Breast epithelium (tissue), 4 donors: ENCODE data around the gene ACBD7. TPM values are rescaled to one million over a fixed set of nuclear protein-coding genes. Genes with fewer than 3 reads are reported as not detected.

ENCODE experiments used
- DNase-seq, 2 donors: peaks; one replicate each; pipeline ENCODE4 v3.0.0-alpha.2; 2019; ENCODE audit warnings: low spot score in 2 of 2
- H3K27ac ChIP-seq, 2 donors: fragments of 200-600 bp; sonication (generic) in 1 of 2; one replicate each; pipeline ENCODE4 v1.5.1; 2016 to 2019; ENCODE audit warnings: mild to moderate bottlenecking in 1 of 2
- H3K27me3 ChIP-seq, 2 donors: fragments of 200-600 bp; sonication (generic) in 1 of 2; one replicate each; pipeline versions ENCODE4 v1.5.1 to v1.6.0; 2017 to 2019; ENCODE audit warnings: control low read depth in 1 of 2, mild to moderate bottlenecking in 1 of 2
- H3K36me3 ChIP-seq: fragments of 200-600 bp; one replicate; pipeline ENCODE4 v1.5.1; 2019
- H3K4me1 ChIP-seq, 2 donors: fragments of 200-600 bp; sonication (generic); one replicate each; pipeline ENCODE4 v1.5.1; 2016 to 2019; ENCODE audit warnings: control low read depth in 1 of 2
- H3K4me3 ChIP-seq, 3 donors: fragments of 200-600 bp; sonication (generic); 1 replicate in 2 of 3; 2 replicates in 1 of 3; pipeline ENCODE4 v1.5.1; 2016 to 2019; ENCODE audit warnings: mild to moderate bottlenecking in 3 of 3, moderate library complexity in 2 of 3
- H3K9me3 ChIP-seq, 2 donors: fragments of 200-600 bp; sonication (generic) in 1 of 2; one replicate each; pipeline ENCODE4 v1.5.1; 2016 to 2019; ENCODE audit warnings: control low read depth in 1 of 2
- CTCF ChIP-seq, 3 donors: fragments of 450-650 bp; IDR thresholded peaks; one replicate each; pipeline ENCODE4 v1.5.1; 2016 to 2017; ENCODE audit warnings: antibody characterized with exemption in 3 of 3, mild to moderate bottlenecking in 3 of 3, moderate library complexity in 3 of 3
- POLR2A ChIP-seq: fragments of 450-650 bp; IDR thresholded peaks from one replicate; pipeline ENCODE4 v1.6.1; 2016; ENCODE audit warnings: antibody characterized with exemption, mild to moderate bottlenecking, moderate library complexity
- POLR2AphosphoS5 ChIP-seq, 3 donors: sonication (generic); formaldehyde crosslinking; IDR thresholded peaks; one replicate each; pipeline ENCODE4 v1.6.1; 2017; ENCODE audit warnings: antibody characterized with exemption in 3 of 3
- intact Hi-C: fragments of 100-400 bp; cut with DNase I; formaldehyde crosslinking; loops from one replicate; pipeline ENCODE4 v1.15.1; 2023; ENCODE audit warnings: low total_unique reads
- total RNA-seq, 3 donors: library from RNA; depleted of rRNA; stranded (reverse); fragments of >200 nt; gene quantifications; one replicate each; pipeline ENCODE4 v1.1.0, GENCODE V29; 2016

The ACBD7 gene
- 1 to 10 TPM in 2 of 3 donors, not detected in 1; 1.0 to 1.1 TPM for total RNA-seq

- intact Hi-C loops, result no loop called here
- DNase-seq, result peak; percentile 69 to 72
- no peak for TF ChIP-seq POLR2AphosphoS5 (IDR thresholded peaks at IDR 0.05)
- TF ChIP-seq POLR2A, result no peak
- TF ChIP-seq CTCF (IDR thresholded peaks at IDR 0.05), result peak; percentile 35 to 75 (median 53)
- Histone ChIP-seq H3K36me3 (no peaks in the 10 kb centered on the region), H3K9me3 (no peaks in the 10 kb centered on the region), H3K27me3 (no peaks in the 10 kb centered on the region), H3K27ac (peak within 1 kb of the TSS in 1 of 2 donors; percentile 30), H3K4me1 (peaks cover 0 to 2% of the 10 kb centered on the region in 2 donors), H3K4me3 (peak within 1 kb of the TSS; percentile 45 to 88 (median 66))
These were observed at the start of gene ACBD7 for GRCh38 chr10:15088428-15089261. Gene ACBD7 (minus strand): TSS chr10:15088776. CDS start chr10:15088728, 48 bp downstream.

- Histone ChIP-seq H3K4me3 (no peak overlapping the region), H3K27ac (no peak overlapping the region), H3K4me1 (no peaks in the 10 kb centered on the region), H3K36me3 (peaks cover 6% of the 10 kb centered on the region), H3K27me3 (no peaks in the 10 kb centered on the region), H3K9me3 (no peaks in the 10 kb centered on the region)
- intact Hi-C loops, result no loop called here
- no peak for DNase-seq
- TF ChIP-seq CTCF (IDR thresholded peaks at IDR 0.05) (no peak), POLR2A (no peak), POLR2AphosphoS5 (IDR thresholded peaks at IDR 0.05) (no peak)
These were observed 49.1 kb upstream of the ACBD7 start for GRCh38 chr10:15137636-15138035.

- H3K27ac ChIP-seq, result no peak overlapping the region
- H3K9me3 ChIP-seq, result no peaks in the 10 kb centered on the region
- peaks cover 6% of the 10 kb centered on the region for H3K36me3 ChIP-seq
- intact Hi-C loops, result no loop called here
- no peak overlapping the region for H3K4me3 ChIP-seq
- no peaks in the 10 kb centered on the region for H3K27me3 ChIP-seq
- DNase-seq, result no peak
- H3K4me1 ChIP-seq, result no peaks in the 10 kb centered on the region
- TF ChIP-seq CTCF (IDR thresholded peaks at IDR 0.05) (no peak), POLR2A (no peak), POLR2AphosphoS5 (IDR thresholded peaks at IDR 0.05) (no peak)
These were observed 48.4 kb upstream of the ACBD7 start for GRCh38 chr10:15137036-15137359.

- intact Hi-C loops, result no loop called here
- H3K9me3 ChIP-seq, result no peaks in the 10 kb centered on the region
- peaks cover 6% of the 10 kb centered on the region for H3K36me3 ChIP-seq
These were observed 47.8 kb upstream of the ACBD7 start for GRCh38 chr10:15136129-15137035.

More at GRCh38 chr10:15136129-15137035, 47.8 kb upstream of the ACBD7 start:
- Histone ChIP-seq H3K4me1 (no peaks in the 10 kb centered on the region), H3K4me3 (no peak overlapping the region), H3K27me3 (no peaks in the 10 kb centered on the region), H3K27ac (no peak overlapping the region)
- no peak for DNase-seq
- TF ChIP-seq POLR2AphosphoS5 (IDR thresholded peaks at IDR 0.05), result no peak
- no peak for TF ChIP-seq POLR2A
- no peak for TF ChIP-seq CTCF (IDR thresholded peaks at IDR 0.05)
